Activated T-helper 1 cell treated with anti-CD3 and anti-CD28 coated beads, Interleukin-12 subunit alpha, Interleukin-12 subunit beta, Interleukin-2, Interleukin-4 antibody, amounts not matched to agents 30 ng/mL and 10 ng/mL and 1 ng/mL, durations not matched to agents 14 hours and 24 hours and 36 hours (primary cell): Measurements from ENCODE around the gene PFKFB3. TPM values are rescaled to one million over a fixed set of nuclear protein-coding genes. Genes with fewer than 3 reads are reported as not detected.

Source experiments
- DNase-seq: peaks from one replicate; pipeline ENCODE4 v3.0.0; 2021; ENCODE audit warnings: low spot score
- H3K27ac Mint-ChIP-seq: one replicate; pipeline ENCODE4 v1.8.0; 2021; ENCODE audit warnings: mild to moderate bottlenecking, mixed read lengths
- H3K27me3 Mint-ChIP-seq: one replicate; pipeline ENCODE4 v1.8.0; 2022; ENCODE audit warnings: mild to moderate bottlenecking, moderate library complexity, mixed read lengths; ENCODE audit not compliant: insufficient read depth
- H3K36me3 Mint-ChIP-seq: one replicate; pipeline ENCODE4 v1.8.0; 2021; ENCODE audit warnings: low read depth, mixed read lengths
- H3K4me1 Mint-ChIP-seq: one replicate; pipeline ENCODE4 v1.8.0; 2021; ENCODE audit warnings: low read depth, mixed read lengths
- H3K4me3 Mint-ChIP-seq: one replicate; pipeline ENCODE4 v1.8.0; 2021; ENCODE audit warnings: mild to moderate bottlenecking, moderate library complexity, mixed read lengths
- H3K9me3 Mint-ChIP-seq: one replicate; pipeline ENCODE4 v1.8.0; 2021; ENCODE audit warnings: mixed read lengths
- intact Hi-C: fragments of 100-400 bp; cut with micrococcal nuclease; formaldehyde crosslinking; loops from one replicate; pipeline ENCODE4 v1.15.1; 2024
- total RNA-seq: library from RNA; stranded (reverse); gene quantifications from 2 replicates; pipeline ENCODE4 v1.2.3, GENCODE V29; 2022

The PFKFB3 gene
- total RNA-seq, 1 donor from 2014 or later: 90.3 TPM

GRCh38 chr10:6300106-6300783 is 97.5 kb downstream of the PFKFB3 start:
- Mint-ChIP-seq H3K27ac (peak overlapping the region; percentile 56), H3K9me3 (no peaks in the 10 kb centered on the region), H3K27me3 (no peaks in the 10 kb centered on the region), H3K4me3 (peak overlapping the region; percentile 6), H3K4me1 (peaks cover 60% of the 10 kb centered on the region), H3K36me3 (peaks cover 14% of the 10 kb centered on the region)
- no peak for DNase-seq
- intact Hi-C loops: no loop called here

GRCh38 chr10:6300784-6301460 is 98.2 kb downstream of the PFKFB3 start:
- Mint-ChIP-seq H3K36me3 (peaks cover 11% of the 10 kb centered on the region), H3K27ac (peak overlapping the region; percentile 56), H3K4me1 (peaks cover 55% of the 10 kb centered on the region), H3K4me3 (peak overlapping the region; percentile 6), H3K27me3 (no peaks in the 10 kb centered on the region), H3K9me3 (no peaks in the 10 kb centered on the region)
- intact Hi-C loops: no loop called here
- DNase-seq: no peak

GRCh38 chr10:6301488-6302075 is 98.8 kb downstream of the PFKFB3 start:
- Mint-ChIP-seq H3K9me3 (no peaks in the 10 kb centered on the region), H3K27me3 (no peaks in the 10 kb centered on the region), H3K4me3 (no peak overlapping the region), H3K36me3 (peaks cover 10% of the 10 kb centered on the region), H3K27ac (no peak overlapping the region), H3K4me1 (peaks cover 48% of the 10 kb centered on the region)
- no peak for DNase-seq
- intact Hi-C loops: no loop called here

Other genes with a start within 250 kb of the PFKFB3 start
- gene IL15RA, start 225.4 kb upstream of the PFKFB3 start, total RNA-seq: 23.4 and 24.4 TPM in 2 replicates
- gene IL2RA, start 140.6 kb upstream of the PFKFB3 start, total RNA-seq: 1,237 and 1,254 TPM in 2 replicates
- gene RBM17, start 113.9 kb upstream of the PFKFB3 start, total RNA-seq: 265 and 283 TPM in 2 replicates